ENCODE data around the gene NAGA.

- TF ChIP-seq CTCF (IDR thresholded peaks at IDR 0.05) = no peak
- no peak for TF ChIP-seq POLR2A (IDR thresholded peaks at IDR 0.05)
Observed at GRCh38 chr22:42077486-42078125, 7.0 kb upstream of the NAGA start.

All from right lobe of liver (tissue), 4 donors.